Keratinocyte (primary cell): Measurements from ENCODE around the gene VCL. TPM values are rescaled to one million over a fixed set of nuclear protein-coding genes. Genes with fewer than 3 reads are reported as not detected.
"Not testable (repeated sequence)": the region's sequence is repeated elsewhere in the genome, so short reads cannot be mapped to it uniquely, and the experiment has no call there.

Source experiments
- DNase-seq: peaks from one replicate; pipeline ENCODE4 v3.0.0-alpha.2; 2011; ENCODE audit warnings: low read depth, missing footprints, low spot score
- FAIRE-seq: peaks from 2 replicates; lab custom pipeline; 2011; peaks lifted over from hg19 to GRCh38; lab: Jason Lieb, UNC
- H2AFZ ChIP-seq: 2 replicates; pipeline ENCODE4 v1.6.0; 2012; ENCODE audit warnings: low read length, control low read depth, inconsistent platforms; ENCODE audit not compliant: control insufficient read depth
- H3K27ac ChIP-seq: 2 replicates; pipeline ENCODE4 v1.5.1; 2011; ENCODE audit warnings: low read length; ENCODE audit not compliant: control insufficient read depth, insufficient read depth
- H3K27me3 ChIP-seq: 3 replicates; pipeline ENCODE4 v1.6.0; 2011; ENCODE audit warnings: low read length; ENCODE audit not compliant: control insufficient read depth, insufficient read depth; ENCODE audit errors: extremely low read depth
- H3K36me3 ChIP-seq, 2 experiments: 2 replicates in 1 of 2; 3 replicates in 1 of 2; pipeline ENCODE4 v1.5.1; 2011; ENCODE audit warnings: low read length in 2 of 2, mild to moderate bottlenecking in 1 of 2; ENCODE audit not compliant: control insufficient read depth in 2 of 2, insufficient read depth in 2 of 2; ENCODE audit errors: extremely low read depth in 1 of 2
- H3K4me1 ChIP-seq: 3 replicates; pipeline ENCODE4 v1.5.1; 2011; ENCODE audit warnings: low read length; ENCODE audit not compliant: control insufficient read depth, insufficient read depth; ENCODE audit errors: extremely low read depth
- H3K4me2 ChIP-seq: 3 replicates; pipeline ENCODE4 v1.6.0; 2011; ENCODE audit warnings: low read depth, low read length; ENCODE audit not compliant: control insufficient read depth, insufficient read depth; ENCODE audit errors: extremely low read depth
- H3K4me3 ChIP-seq, 3 experiments: fragments of 200-600 bp in 1 of 3; sonication (generic) in 1 of 3; 2 replicates in 2 of 3; 3 replicates in 1 of 3; pipeline ENCODE4 v1.5.1; 2011 to 2016; ENCODE audit warnings: low read length in 3 of 3, mild to moderate bottlenecking in 3 of 3, control low read depth in 2 of 3, inconsistent platforms in 1 of 3, low read depth in 1 of 3, mixed read lengths in 1 of 3, mixed run types in 1 of 3, moderate library complexity in 1 of 3; ENCODE audit not compliant: control insufficient read depth in 2 of 3, insufficient read depth in 2 of 3; ENCODE audit errors: extremely low read depth in 1 of 3
- H3K79me2 ChIP-seq: 2 replicates; pipeline ENCODE4 v1.6.0; 2012; ENCODE audit warnings: low read length; ENCODE audit not compliant: control insufficient read depth, insufficient read depth
- H3K9ac ChIP-seq: 3 replicates; pipeline ENCODE4 v1.6.0; 2011; ENCODE audit warnings: low read length; ENCODE audit not compliant: control insufficient read depth, insufficient read depth; ENCODE audit errors: extremely low read depth
- H3K9me1 ChIP-seq: 3 replicates; pipeline ENCODE4 v1.6.0; 2011; ENCODE audit warnings: low read length; ENCODE audit not compliant: control insufficient read depth, insufficient read depth; ENCODE audit errors: extremely low read depth
- H3K9me3 ChIP-seq: 2 replicates; pipeline ENCODE4 v1.5.1; 2012; ENCODE audit warnings: low read depth, low read length; ENCODE audit not compliant: control insufficient read depth
- H4K20me1 ChIP-seq: 3 replicates; pipeline ENCODE4 v1.6.0; 2011; ENCODE audit warnings: low read length; ENCODE audit not compliant: control insufficient read depth, insufficient read depth; ENCODE audit errors: extremely low read depth
- CTCF ChIP-seq, 3 experiments: IDR thresholded peaks in 1 of 3; conservative IDR thresholded peaks in 1 of 3; optimal IDR thresholded peaks in 1 of 3; 2 replicates in 2 of 3; 3 replicates in 1 of 3; pipeline versions ENCODE3 to v1.5.1; 2011; ENCODE audit warnings: low read length in 3 of 3, mild to moderate bottlenecking in 3 of 3, moderate library complexity in 2 of 3, control low read depth in 1 of 3, inconsistent platforms in 1 of 3; ENCODE audit not compliant: insufficient read depth in 2 of 3; ENCODE audit errors: extremely low read depth in 1 of 3
- EZH2 ChIP-seq: IDR thresholded peaks from one replicate; pipeline ENCODE4 v1.6.1; 2012; ENCODE audit warnings: inconsistent platforms, mild to moderate bottlenecking, low read length, moderate library complexity
- dilution Hi-C: fragments of 300-500 bp; cut with MboI; formaldehyde crosslinking; loops from one replicate; pipeline ENCODE4 v1.7.0; 2020; ENCODE audit warnings: low sequenced_read_pairs; ENCODE audit not compliant: extremely low pct_ligation_motif_present
- polyA plus RNA-seq, 5 experiments: library from polyadenylated mRNA; depleted of rRNA in 3 of 5; stranded (reverse) in 3 of 5; stranded (forward) in 1 of 5; unstranded in 1 of 5; fragments of >200 nt; gene quantifications; 1 replicate in 1 of 5; 2 replicates in 3 of 5; 3 replicates in 1 of 5; pipeline versions ENCODE4 v1.2.1 to v1.2.3, GENCODE V29; 2011 to 2012; ENCODE audit warnings: missing spikeins in 2 of 5, low read depth in 1 of 5, low replicate concordance in 1 of 5

The VCL gene
- polyA plus RNA-seq, 1 donor (not counting 4 experiments of a cell fraction or from before 2014, with no cell fraction given) = 102 TPM

- FAIRE-seq (no peak), DNase-seq (no peak)
- H3K27ac ChIP-seq = no peak overlapping the region
- H3K36me3 ChIP-seq = peaks cover 14 to 15% of the 10 kb centered on the region in 2 experiments
- dilution Hi-C loops = no loop called here
- no peaks in the 10 kb centered on the region for H3K4me1 ChIP-seq
- no peak for TF ChIP-seq CTCF (optimal IDR thresholded peaks at IDR 0.05 in 1 of 3, IDR thresholded peaks at IDR 0.05 in 1 of 3, conservative IDR thresholded peaks at IDR 0.05 in 1 of 3; ENCODE audit: extremely low read depth in 1 of 3, insufficient read depth in 2 of 3, low read length in 3 of 3)
- no peak for TF ChIP-seq EZH2
- H3K27me3 ChIP-seq = no peaks in the 10 kb centered on the region
- H3K79me2 ChIP-seq = peaks cover 5% of the 10 kb centered on the region
- H3K9me1 ChIP-seq = no peaks in the 10 kb centered on the region
- no peaks in the 10 kb centered on the region for H4K20me1 ChIP-seq
- H3K9ac ChIP-seq = no peak overlapping the region
- no peak overlapping the region for H3K4me2 ChIP-seq
- no peaks in the 10 kb centered on the region for H3K9me3 ChIP-seq
- H2AFZ ChIP-seq = no peak overlapping the region
- no peak overlapping the region for H3K4me3 ChIP-seq
These were observed 137.5 kb downstream of the VCL start for GRCh38 chr10:74135452-74135851.

- H3K9ac ChIP-seq = no peak overlapping the region
- no peak for FAIRE-seq
These were observed 140.1 kb downstream of the VCL start for GRCh38 chr10:74137992-74138391.

GRCh38 chr10:74138596-74138995, 140.7 kb downstream of the VCL start:
- FAIRE-seq, H3K4me2 ChIP-seq, H3K9me1 ChIP-seq, DNase-seq, H3K9ac ChIP-seq, H3K4me1 ChIP-seq, H3K4me3 ChIP-seq, H3K27ac ChIP-seq, H3K27me3 ChIP-seq, dilution Hi-C loops, H2AFZ ChIP-seq, H4K20me1 ChIP-seq, H3K9me3 ChIP-seq: not testable (repeated sequence)
- H3K36me3 ChIP-seq = peaks cover 9 to 14% of the 10 kb centered on the region in 2 experiments
- H3K79me2 ChIP-seq = peaks cover 31% of the 10 kb centered on the region

More at GRCh38 chr10:74137992-74138391, 140.1 kb downstream of the VCL start:
- no peak overlapping the region for H3K27ac ChIP-seq
- peaks cover 26% of the 10 kb centered on the region for H3K79me2 ChIP-seq
- no peak overlapping the region for H3K4me3 ChIP-seq
- H3K27me3 ChIP-seq = no peaks in the 10 kb centered on the region
- no peaks in the 10 kb centered on the region for H4K20me1 ChIP-seq
- H3K9me1 ChIP-seq = no peaks in the 10 kb centered on the region
- DNase-seq = no peak
- dilution Hi-C loops = no loop called here
- H3K9me3 ChIP-seq = no peaks in the 10 kb centered on the region
- H3K4me1 ChIP-seq = no peaks in the 10 kb centered on the region
- no peak for TF ChIP-seq CTCF (optimal IDR thresholded peaks at IDR 0.05 in 1 of 3, IDR thresholded peaks at IDR 0.05 in 1 of 3, conservative IDR thresholded peaks at IDR 0.05 in 1 of 3; ENCODE audit: extremely low read depth in 1 of 3, insufficient read depth in 2 of 3, low read length in 3 of 3)
- H3K4me2 ChIP-seq = no peak overlapping the region
- H2AFZ ChIP-seq = no peak overlapping the region
- peaks cover 11 to 14% of the 10 kb centered on the region in 2 experiments for H3K36me3 ChIP-seq
